ENCODE results near the gene DDR2. TPM values are rescaled to one million over a fixed set of nuclear protein-coding genes. Genes with fewer than 3 reads are reported as not detected.

DDR2 gene
- total RNA-seq, 1 donor from 2014 or later, result 3.8 TPM

DNA sequence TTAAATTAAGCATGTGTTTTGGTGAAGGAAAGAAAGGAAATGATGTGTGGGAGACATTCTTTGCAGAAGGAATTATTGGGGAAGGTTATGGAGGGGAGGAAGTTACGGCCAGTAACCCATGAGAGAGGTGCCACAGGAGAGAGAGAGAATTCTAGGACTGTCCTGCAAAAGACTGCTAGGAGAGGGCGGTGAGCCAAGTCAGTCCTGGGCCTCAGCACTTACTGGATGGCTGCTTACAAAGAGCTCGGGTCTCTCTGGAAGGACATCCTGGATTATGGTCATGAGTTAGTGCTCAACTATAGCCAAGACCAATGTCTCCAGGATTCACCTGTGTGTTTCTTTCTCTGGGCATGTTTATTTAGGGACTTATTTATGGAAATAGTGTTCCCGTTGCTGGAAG, 83.9 kb downstream of the DDR2 start:
- H3K36me3 ChIP-seq (ENCODE audit: control insufficient read depth, insufficient read depth, low read length), result no peaks in the 10 kb centered on the region
- no peaks in the 10 kb centered on the region for H3K27me3 ChIP-seq (ENCODE audit: control insufficient read depth, insufficient read depth, low read length)
- no peak for TF ChIP-seq CTCF (IDR thresholded peaks at IDR 0.05; ENCODE audit: insufficient read depth, low read length, poor library complexity, severe bottlenecking)
- H3K4me3 ChIP-seq (ENCODE audit: low read depth, low read length), result no peak overlapping the region
- no peak for DNase-seq (ENCODE audit: low read depth)

GRCh38 chr1:162716552-162716951, 84.3 kb downstream of the DDR2 start:
- TF ChIP-seq CTCF (IDR thresholded peaks at IDR 0.05; ENCODE audit: insufficient read depth, low read length, poor library complexity, severe bottlenecking), result no peak

DNA sequence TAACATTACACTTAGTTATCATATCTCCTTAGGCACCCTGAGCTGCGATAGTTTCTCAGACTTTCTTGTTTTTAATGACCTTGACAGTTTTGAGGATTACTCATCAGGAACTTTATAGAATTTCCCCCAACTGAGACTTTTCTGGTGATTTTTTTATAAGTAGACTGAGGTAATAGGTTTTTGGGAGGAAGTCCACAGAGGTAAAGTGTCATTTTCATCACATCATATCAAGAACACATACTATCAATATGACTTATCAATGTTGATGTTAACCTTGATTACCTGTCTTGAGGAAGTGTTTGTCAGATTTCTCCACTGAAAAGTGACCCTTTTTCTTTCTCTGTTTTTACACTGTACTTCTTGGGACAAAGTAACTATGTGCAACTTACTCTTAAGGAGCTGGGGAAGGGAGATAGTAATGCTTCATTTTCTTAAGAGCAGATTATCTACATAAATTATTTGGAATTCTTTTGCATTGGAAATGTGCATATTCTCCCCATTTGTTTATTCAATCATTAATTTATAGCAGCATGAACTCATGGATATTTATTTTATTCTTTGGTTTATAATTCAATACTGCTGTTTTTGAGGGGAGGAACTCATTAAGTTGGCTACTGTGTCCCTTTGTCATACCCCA, 85.4 kb downstream of the DDR2 start:
- TF ChIP-seq CTCF (IDR thresholded peaks at IDR 0.05; ENCODE audit: insufficient read depth, low read length, poor library complexity, severe bottlenecking), result no peak
- Histone ChIP-seq H3K27me3 (ENCODE audit: control insufficient read depth, insufficient read depth, low read length) (no peaks in the 10 kb centered on the region), H3K4me3 (ENCODE audit: low read depth, low read length) (no peak overlapping the region), H3K36me3 (ENCODE audit: control insufficient read depth, insufficient read depth, low read length) (no peaks in the 10 kb centered on the region)
- no peak for DNase-seq (ENCODE audit: low read depth)

More at GRCh38 chr1:162716552-162716951, 84.3 kb downstream of the DDR2 start:
- DNase-seq (ENCODE audit: low read depth), result no peak
- Histone ChIP-seq H3K4me3 (ENCODE audit: low read depth, low read length) (no peak overlapping the region), H3K27me3 (ENCODE audit: control insufficient read depth, insufficient read depth, low read length) (no peaks in the 10 kb centered on the region), H3K36me3 (ENCODE audit: control insufficient read depth, insufficient read depth, low read length) (no peaks in the 10 kb centered on the region)

DNA sequence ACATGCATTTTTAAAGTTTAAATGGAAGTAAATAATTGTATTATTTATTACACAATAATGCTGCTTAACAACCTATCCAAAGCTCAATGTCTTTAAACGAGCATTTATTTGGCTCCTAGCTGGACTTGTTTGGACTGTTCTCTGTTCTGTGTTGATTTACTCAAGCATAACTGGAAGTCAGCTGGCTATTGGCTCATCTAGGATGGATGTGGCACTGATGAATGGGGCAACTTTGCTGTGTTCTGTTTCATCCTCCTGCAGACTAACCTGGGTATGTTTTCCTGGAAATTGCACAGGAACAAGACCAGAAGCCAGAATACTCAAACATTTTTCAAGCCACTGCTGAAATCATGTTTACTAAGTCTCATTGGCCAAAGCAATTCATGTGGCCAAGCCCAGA, 87.4 kb downstream of the DDR2 start:
- no peaks in the 10 kb centered on the region for H3K36me3 ChIP-seq (ENCODE audit: control insufficient read depth, insufficient read depth, low read length)
- no peak for DNase-seq (ENCODE audit: low read depth)
- no peaks in the 10 kb centered on the region for H3K27me3 ChIP-seq (ENCODE audit: control insufficient read depth, insufficient read depth, low read length)
- TF ChIP-seq CTCF (IDR thresholded peaks at IDR 0.05; ENCODE audit: insufficient read depth, low read length, poor library complexity, severe bottlenecking), result no peak
- H3K4me3 ChIP-seq (ENCODE audit: low read depth, low read length), result no peak overlapping the region

- Histone ChIP-seq H3K27me3 (ENCODE audit: control insufficient read depth, insufficient read depth, low read length) (no peaks in the 10 kb centered on the region), H3K36me3 (ENCODE audit: control insufficient read depth, insufficient read depth, low read length) (no peaks in the 10 kb centered on the region), H3K4me3 (ENCODE audit: low read depth, low read length) (no peak overlapping the region)
- TF ChIP-seq CTCF (IDR thresholded peaks at IDR 0.05; ENCODE audit: insufficient read depth, low read length, poor library complexity, severe bottlenecking), result no peak
- no peak for DNase-seq (ENCODE audit: low read depth)
These were observed 88.7 kb downstream of the DDR2 start for GRCh38 chr1:162720996-162721395.

- no peaks in the 10 kb centered on the region for H3K36me3 ChIP-seq (ENCODE audit: control insufficient read depth, insufficient read depth, low read length)
- DNase-seq (ENCODE audit: low read depth), result no peak
- no peak overlapping the region for H3K4me3 ChIP-seq (ENCODE audit: low read depth, low read length)
- TF ChIP-seq CTCF (IDR thresholded peaks at IDR 0.05; ENCODE audit: insufficient read depth, low read length, poor library complexity, severe bottlenecking), result no peak
- no peaks in the 10 kb centered on the region for H3K27me3 ChIP-seq (ENCODE audit: control insufficient read depth, insufficient read depth, low read length)
These were observed 89.2 kb downstream of the DDR2 start for GRCh38 chr1:162721471-162721870.
